GM21619 (cell line): ENCODE data around the gene NAV3.
A peak's percentile ranks its signal among the peaks of the same experiment; 100 is the strongest.

Experiments
- ATAC-seq: cut with Tn5 transposase; IDR thresholded peaks from one replicate; pipeline ENCODE4 v1.9.1; 2021; ENCODE audit not compliant: unreplicated experiment

The NAV3 gene

DNA sequence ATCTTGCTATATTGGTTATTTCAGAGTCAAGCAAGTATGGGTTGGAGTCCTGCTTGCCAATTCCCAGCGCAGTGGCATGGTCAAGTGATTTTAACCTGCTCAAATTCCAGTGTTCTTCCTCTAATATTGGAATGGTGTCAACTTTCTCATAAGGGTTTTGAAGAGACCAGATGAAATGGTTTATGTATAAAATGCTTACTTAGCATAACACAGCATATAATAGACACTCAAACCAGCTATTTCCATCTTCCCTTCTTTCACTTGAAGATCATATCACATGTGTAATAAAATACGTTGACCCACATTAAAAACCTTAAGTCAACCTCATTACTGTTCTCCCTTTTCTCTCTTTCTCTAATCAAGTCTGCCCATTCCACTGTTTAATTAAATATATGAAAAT, 144.0 kb downstream of the NAV3 start:
- ATAC-seq, result no peak

GRCh38 chr12:77979597-77980250, 149.0 kb downstream of the NAV3 start:
- no peak for ATAC-seq

DNA sequence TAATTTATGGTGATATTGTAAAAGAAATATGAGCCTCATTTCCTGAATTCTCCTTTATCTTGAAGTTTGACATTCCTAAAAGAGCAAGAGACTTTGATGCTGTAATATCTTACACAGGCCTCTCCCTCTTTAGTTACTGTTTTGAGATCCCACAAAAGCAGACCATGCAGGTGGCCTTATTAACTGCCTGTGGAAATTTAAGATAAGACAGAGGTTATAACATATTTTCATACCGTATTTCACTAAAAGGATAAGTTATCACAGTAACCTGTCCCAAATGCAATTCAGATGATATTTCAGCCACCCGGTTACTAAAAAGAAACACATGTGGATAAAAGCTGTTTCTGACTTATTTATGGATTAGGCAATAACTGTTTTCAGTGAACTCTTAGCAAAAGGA, 150.1 kb downstream of the NAV3 start:
- ATAC-seq, result no peak

- no peak for ATAC-seq
Observed at GRCh38 chr12:77983859-77984258, 153.2 kb downstream of the NAV3 start.

- no peak for ATAC-seq
Observed at GRCh38 chr12:77992760-77993159, 162.1 kb downstream of the NAV3 start.

GRCh38 chr12:77993658-77994057, 163.0 kb downstream of the NAV3 start:
- no peak for ATAC-seq

DNA sequence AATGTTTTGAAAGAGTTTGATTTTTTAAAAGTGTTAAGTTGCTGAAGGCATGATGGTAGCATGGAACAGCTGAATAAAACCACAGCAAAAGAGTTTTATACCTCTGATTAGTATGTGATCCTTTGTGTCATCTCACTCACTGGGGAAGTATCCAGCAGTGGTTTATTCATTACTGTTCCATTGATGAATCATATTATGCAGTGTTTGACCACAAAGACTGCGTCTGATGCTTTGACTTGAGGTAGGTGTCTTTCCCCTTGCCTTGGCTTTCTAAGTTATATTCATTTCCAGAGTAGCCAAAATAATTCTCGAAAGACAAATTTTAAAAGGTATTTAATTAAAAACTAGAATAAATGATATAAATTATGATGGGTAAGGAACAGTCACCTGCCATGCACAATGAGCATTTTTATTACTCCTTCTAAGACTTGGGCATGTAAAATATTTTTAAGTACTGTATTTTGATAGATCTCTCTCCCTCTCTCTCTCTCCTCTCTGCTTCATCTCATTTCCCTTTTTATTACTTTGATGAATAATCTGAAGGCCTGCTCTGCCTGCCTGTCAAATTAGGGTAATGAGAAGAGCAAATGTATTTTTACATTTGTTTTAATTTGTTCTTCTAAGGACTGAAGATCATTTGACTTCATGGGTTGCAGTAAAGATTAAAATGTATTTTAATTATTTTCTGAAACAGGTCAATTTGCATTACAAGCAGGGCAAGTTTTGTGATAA, 164.9 kb downstream of the NAV3 start:
- peak; percentile 84 for ATAC-seq

DNA sequence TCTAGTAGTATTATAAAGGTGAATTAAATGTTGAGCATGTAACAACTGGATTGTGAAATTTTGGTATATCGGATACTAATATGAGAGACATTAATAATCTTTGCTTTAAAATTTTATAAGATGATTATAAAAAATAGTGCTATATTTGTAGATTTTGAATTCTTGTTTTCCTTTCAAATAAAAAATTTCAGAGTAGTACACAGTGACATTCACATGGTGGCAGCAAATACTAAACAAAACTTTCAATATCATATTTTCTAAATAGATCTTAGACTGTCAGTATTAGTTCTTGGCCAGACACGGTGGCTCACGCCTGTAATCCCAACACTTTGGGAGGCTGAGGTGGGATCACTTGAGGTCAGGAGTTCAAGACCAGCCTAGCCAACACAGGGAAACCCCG, 166.0 kb downstream of the NAV3 start:
- ATAC-seq, result no peak

DNA sequence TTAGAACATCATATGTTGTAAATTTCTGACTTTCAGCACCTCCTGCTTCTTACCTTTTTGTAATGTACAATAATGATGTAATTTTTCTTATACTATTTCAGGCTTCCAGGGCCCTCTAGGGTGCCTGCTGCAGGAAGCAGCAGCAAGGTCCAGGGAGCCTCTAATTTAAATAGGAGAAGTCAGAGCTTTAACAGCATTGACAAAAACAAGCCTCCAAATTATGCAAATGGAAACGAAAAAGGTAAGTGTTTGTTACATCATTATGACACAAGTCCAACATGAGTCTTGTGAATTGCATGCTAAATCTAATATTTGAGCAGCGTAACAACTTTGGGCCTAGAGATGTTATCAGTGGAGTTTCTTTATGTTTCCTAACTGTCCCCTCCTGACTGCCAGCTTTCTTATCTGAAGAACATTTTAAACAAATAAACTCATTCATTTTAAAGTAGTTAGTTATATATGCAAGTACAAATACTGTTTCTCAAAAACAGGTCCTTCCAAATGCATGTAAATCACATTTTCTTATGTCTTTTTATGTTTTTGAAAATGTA, 167.6 kb downstream of the NAV3 start:
- ATAC-seq, result no peak

GRCh38 chr12:77999074-77999715, 168.5 kb downstream of the NAV3 start:
- ATAC-seq, result peak; percentile 71

DNA sequence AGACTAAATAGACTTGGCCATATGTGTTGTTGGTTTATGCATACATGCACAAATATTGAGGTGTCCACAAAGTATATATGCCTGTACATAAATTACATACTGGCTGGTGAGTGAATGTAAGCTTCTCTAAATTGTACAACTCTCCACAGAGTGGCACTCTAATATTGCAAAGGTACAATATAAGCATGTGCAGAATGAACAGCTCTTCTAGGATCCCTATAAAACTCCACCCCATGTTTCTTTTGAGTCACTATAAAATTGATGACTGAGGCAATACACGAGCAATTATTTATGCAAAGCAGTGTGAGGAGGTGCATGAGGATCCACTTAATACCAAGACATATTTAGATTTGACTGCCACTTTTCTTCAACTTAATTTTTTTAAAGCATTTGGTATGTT, 172.2 kb downstream of the NAV3 start:
- no peak for ATAC-seq

GRCh38 chr12:78004249-78005093, 173.8 kb downstream of the NAV3 start:
- no peak for ATAC-seq

- ATAC-seq, result no peak
Observed at GRCh38 chr12:78005094-78005492, 174.4 kb downstream of the NAV3 start.

- no peak for ATAC-seq
Observed at GRCh38 chr12:78007173-78007572, 176.5 kb downstream of the NAV3 start.

- ATAC-seq, result no peak
Observed at GRCh38 chr12:78009031-78009430, 178.3 kb downstream of the NAV3 start.

DNA sequence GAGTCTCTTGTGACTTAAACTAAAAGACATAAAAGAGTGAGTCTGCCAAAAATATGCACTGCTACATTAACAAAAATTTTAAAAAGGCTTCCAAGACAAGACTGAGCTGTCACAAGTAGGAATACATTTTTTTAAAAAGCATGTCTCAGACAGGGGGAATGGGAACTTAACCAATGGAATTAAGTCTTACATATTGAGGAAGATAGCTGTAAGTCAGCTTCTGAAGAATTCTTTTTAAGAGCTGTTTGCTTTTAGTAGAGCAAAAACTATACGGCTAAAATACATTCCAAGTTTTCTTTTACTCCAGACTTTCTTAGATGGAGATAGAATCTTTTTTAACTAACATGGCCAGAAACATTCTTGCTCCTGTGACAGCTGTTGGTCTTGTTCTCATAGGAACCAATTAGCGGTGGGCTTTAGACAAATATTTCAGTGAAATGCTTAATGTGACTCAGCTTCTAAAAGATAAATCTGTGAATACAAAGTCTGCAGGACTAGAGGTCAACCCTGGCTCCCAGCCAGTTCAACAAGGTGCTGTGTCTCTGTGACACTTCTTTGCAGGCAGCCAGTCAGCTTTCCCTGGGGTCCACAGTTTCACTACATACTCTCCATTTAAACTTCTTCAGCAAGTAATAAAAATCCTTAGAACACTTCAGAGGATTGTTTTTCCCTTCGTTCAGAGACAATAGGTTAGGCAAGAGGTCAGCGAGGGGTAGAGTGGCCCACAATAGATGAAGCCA, 187.6 kb downstream of the NAV3 start:
- no peak for ATAC-seq

DNA sequence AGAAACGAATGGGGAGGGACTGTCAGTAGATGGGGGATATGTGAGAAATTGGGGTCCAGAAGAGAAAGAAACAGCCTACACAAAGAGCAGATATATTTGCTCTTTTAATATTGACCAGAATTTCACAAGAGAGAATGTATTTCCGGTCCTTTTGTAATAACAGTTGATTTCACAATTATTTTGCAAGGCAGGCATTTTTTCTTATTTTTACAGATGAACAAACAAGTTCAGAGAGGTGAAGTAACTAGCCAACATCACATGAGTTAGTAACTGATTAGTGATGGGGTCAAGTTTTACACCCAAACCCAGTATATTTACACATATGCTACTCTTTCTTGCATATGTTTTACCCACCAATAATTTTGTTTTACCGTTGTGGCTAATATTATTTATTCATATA, 188.2 kb downstream of the NAV3 start:
- ATAC-seq, result no peak

- ATAC-seq, result no peak
Observed at GRCh38 chr12:78028426-78028825, 197.7 kb downstream of the NAV3 start.

- no peak for ATAC-seq
Observed at GRCh38 chr12:78034025-78034424, 203.3 kb downstream of the NAV3 start.

GRCh38 chr12:78035901-78036606, 205.4 kb downstream of the NAV3 start:
- no peak for ATAC-seq
